Measurements from ENCODE around the gene RAX2. TPM values are rescaled to one million over a fixed set of nuclear protein-coding genes. Genes with fewer than 3 reads are reported as not detected.

RAX2 gene
- polyA plus RNA-seq, 1 of the 3 experiments (the other 2 are of a cell fraction) = not detected

DNA sequence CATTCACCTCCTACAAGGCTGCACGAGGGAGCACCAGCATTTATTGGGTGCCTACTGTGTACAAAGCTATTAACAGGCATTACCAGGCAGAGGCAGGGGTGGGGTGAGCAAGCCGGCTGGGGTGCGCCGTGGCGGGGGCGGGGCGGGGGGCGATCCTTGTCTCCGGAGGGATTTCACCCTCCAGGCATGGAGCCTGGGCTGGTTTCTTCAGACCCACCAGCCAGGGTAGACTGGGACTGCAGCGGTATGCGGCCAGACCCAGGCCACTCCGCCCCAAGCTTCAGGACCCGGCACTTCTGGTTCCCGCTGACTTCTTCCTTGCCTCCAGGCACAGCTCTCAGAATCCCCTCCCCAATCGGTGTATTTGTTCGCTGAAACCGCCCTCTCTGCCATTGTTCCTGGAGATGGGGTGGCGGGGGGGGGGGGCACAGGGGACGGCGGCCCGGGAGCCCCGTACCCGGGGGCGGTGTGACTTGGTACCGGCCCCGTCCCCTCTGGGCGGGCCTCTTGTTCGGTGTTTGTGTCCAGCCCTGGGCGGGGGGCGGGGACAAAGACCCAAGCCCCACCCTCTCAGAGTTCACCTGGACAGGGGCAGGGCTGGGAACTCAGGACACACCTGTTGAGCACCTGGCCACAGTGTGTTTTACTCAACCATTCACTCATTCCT lies 49.5 kb downstream of the RAX2 start:
- CTCF ChIA-PET = interaction anchor here (0.8 to 0.9 kb wide), 4 partner anchors 10 to 99 kb away, joined by 3 read pairs; no protein-coding TSS in a partner anchor
- POLR2A ChIA-PET = no interaction called here
- Histone ChIP-seq H3K36me3 (replicated peaks in 1 of 2; ENCODE audit: control insufficient read depth in 1 of 2, insufficient read depth in 2 of 2, low read length in 1 of 2) (no peaks in the 10 kb centered on the region), H3K27ac (ENCODE audit: low read depth in 2 of 2, low read length in 1 of 2) (no peak overlapping the region), H4K20me1 (ENCODE audit: insufficient read depth) (no peaks in the 10 kb centered on the region), H3K4me1 (ENCODE audit: control insufficient read depth in 1 of 2, insufficient read depth in 2 of 2, low read depth in 1 of 2, low read length in 1 of 2) (peaks cover 0 to 2% of the 10 kb centered on the region in 2 experiments; a peak in 1 of 4 replicates), H3K27me3 (ENCODE audit: insufficient read depth) (peaks cover 13% of the 10 kb centered on the region), H3K9me3 (no peaks in the 10 kb centered on the region), H3K79me2 (ENCODE audit: insufficient read depth) (no peaks in the 10 kb centered on the region), H3F3A (replicated peaks; ENCODE audit: insufficient read depth) (no peaks in the 10 kb centered on the region), H3K4me3 (ENCODE audit: low read depth in 2 of 2, low read length in 1 of 2) (no peak overlapping the region), H3K9me2 (no peaks in the 10 kb centered on the region), H2AFZ (ENCODE audit: low read depth) (no peak overlapping the region), H3K9ac (no peak overlapping the region), H3K4me2 (no peak overlapping the region)
- WGBS (ENCODE audit: low lambda C conversion rate) = 0% methylated on average over 4 of the region's 30 CpGs
- TF ChIP-seq NFIC (IDR thresholded peaks at IDR 0.05; ENCODE audit: borderline replicate concordance) (no peak), GABPA (IDR thresholded peaks at IDR 0.05; ENCODE audit: low read depth) (no peak), YY1 (IDR thresholded peaks at IDR 0.05; ENCODE audit: low read depth) (no peak)
- DNase-seq = peak; percentile 59

DNA sequence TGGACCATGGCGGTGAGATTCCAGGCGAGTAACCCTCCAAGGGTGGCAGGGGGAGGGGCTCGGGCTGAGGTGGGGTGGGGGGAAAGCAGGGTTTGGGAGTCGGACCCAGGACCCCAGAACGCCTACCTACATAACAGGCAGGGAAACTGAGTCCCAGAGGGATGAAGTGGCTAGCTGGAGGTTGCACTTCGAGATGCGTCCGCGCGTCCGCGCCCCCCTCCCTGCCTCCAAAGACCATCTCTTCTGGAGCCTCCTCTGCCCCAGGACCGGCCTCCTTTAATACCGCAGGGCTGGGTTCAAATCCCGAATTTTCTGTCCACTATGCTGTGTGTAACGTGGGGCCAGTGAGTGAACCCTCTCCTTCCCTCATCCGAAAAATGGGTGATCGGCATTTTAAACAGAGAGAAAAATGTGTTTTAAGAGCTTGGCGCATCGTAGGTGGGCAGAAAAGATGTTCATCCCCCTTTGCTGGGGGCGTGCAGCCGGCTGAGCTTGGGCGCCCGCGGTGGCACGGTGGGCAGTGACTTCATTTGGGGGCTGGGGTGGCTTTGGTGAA lies 50.1 kb downstream of the RAX2 start:
- 3% methylated on average over 19 of the region's 26 CpGs for WGBS (ENCODE audit: low lambda C conversion rate)
- Histone ChIP-seq H2AFZ (ENCODE audit: low read depth) (no peak overlapping the region), H3K4me2 (peak overlapping the region; percentile 63; the same call in 1 of the 2 replicates), H3K9me2 (no peaks in the 10 kb centered on the region), H3F3A (replicated peaks; ENCODE audit: insufficient read depth) (no peaks in the 10 kb centered on the region), H3K36me3 (replicated peaks in 1 of 2; ENCODE audit: control insufficient read depth in 1 of 2, insufficient read depth in 2 of 2, low read length in 1 of 2) (no peaks in the 10 kb centered on the region), H3K9ac (no peak overlapping the region), H3K79me2 (ENCODE audit: insufficient read depth) (no peaks in the 10 kb centered on the region), H3K27ac (ENCODE audit: low read depth in 2 of 2, low read length in 1 of 2) (no peak overlapping the region), H3K9me3 (no peaks in the 10 kb centered on the region), H3K27me3 (ENCODE audit: insufficient read depth) (peaks cover 13% of the 10 kb centered on the region), H4K20me1 (ENCODE audit: insufficient read depth) (no peaks in the 10 kb centered on the region), H3K4me3 (ENCODE audit: low read depth in 2 of 2, low read length in 1 of 2) (peak overlapping the region in 1 of 2 experiments; percentile 40; a peak in 2 of 4 replicates), H3K4me1 (ENCODE audit: control insufficient read depth in 1 of 2, insufficient read depth in 2 of 2, low read depth in 1 of 2, low read length in 1 of 2) (peaks cover 0 to 2% of the 10 kb centered on the region in 2 experiments; a peak in 1 of 4 replicates)
- TF ChIP-seq TEAD4 (IDR thresholded peaks at IDR 0.05; ENCODE audit: borderline replicate concordance, insufficient read depth) = no peak
- TF ChIP-seq, protein P1, sequence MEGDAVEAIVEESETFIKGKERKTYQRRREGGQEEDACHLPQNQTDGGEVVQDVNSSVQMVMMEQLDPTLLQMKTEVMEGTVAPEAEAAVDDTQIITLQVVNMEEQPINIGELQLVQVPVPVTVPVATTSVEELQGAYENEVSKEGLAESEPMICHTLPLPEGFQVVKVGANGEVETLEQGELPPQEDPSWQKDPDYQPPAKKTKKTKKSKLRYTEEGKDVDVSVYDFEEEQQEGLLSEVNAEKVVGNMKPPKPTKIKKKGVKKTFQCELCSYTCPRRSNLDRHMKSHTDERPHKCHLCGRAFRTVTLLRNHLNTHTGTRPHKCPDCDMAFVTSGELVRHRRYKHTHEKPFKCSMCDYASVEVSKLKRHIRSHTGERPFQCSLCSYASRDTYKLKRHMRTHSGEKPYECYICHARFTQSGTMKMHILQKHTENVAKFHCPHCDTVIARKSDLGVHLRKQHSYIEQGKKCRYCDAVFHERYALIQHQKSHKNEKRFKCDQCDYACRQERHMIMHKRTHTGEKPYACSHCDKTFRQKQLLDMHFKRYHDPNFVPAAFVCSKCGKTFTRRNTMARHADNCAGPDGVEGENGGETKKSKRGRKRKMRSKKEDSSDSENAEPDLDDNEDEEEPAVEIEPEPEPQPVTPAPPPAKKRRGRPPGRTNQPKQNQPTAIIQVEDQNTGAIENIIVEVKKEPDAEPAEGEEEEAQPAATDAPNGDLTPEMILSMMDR (IDR thresholded peaks at IDR 0.05) = no peak
- TF ChIP-seq NRF1 (IDR thresholded peaks at IDR 0.05; ENCODE audit: low read depth, low read length) = no peak
- ChIA-PET CTCF (interaction anchor here (0.8 to 0.9 kb wide), 4 partner anchors 9 to 100 kb away, joined by 3 read pairs; no protein-coding TSS in a partner anchor), POLR2A (no interaction called here)
- DNase-seq = no peak
